ENCODE data around the gene NAA16. TPM values are rescaled to one million over a fixed set of nuclear protein-coding genes. Genes with fewer than 3 reads are reported as not detected.

The NAA16 gene
- total RNA-seq, 2 experiments from 2014 or later: 23.5 to 32.8 TPM

- Mint-ChIP-seq H3K4me1 (ENCODE audit: low read depth) (peaks cover 47% of the 10 kb centered on the region), H3K27ac (peak overlapping the region; percentile 94), H3K27me3 (no peaks in the 10 kb centered on the region), H3K36me3 (ENCODE audit: low read depth) (peaks cover 50% of the 10 kb centered on the region), H3K4me3 (peak overlapping the region; percentile 4), H3K9me3 (no peaks in the 10 kb centered on the region)
- ChIA-PET CTCF (interaction anchor here (1.1 to 2.0 kb wide), 6 partner anchors 11 to 296 kb away, joined by 3 to 7 read pairs (median 4); no protein-coding TSS in a partner anchor), POLR2A (interaction anchor here (1.0 kb wide), 1 partner anchor 33 kb away, joined by 3 read pairs; no protein-coding TSS in a partner anchor)
- TF ChIP-seq CTCF (IDR thresholded peaks at IDR 0.05): no peak
- ATAC-seq: peak; percentile 70
- peak; percentile 24 for DNase-seq
- intact Hi-C loops (cut with micrococcal nuclease): no loop called here
Observed at GRCh38 chr13:41356786-41357185, 45.7 kb downstream of the NAA16 start.

- POLR2A ChIA-PET: no interaction called here
- ATAC-seq: no peak
- no peaks in the 10 kb centered on the region for H3K27me3 Mint-ChIP-seq
- CTCF ChIA-PET: interaction anchor here (0.8 kb wide), 1 partner anchor 9 kb away, joined by 3 read pairs; no protein-coding TSS in a partner anchor
- intact Hi-C loops (cut with micrococcal nuclease): no loop called here
- no peak overlapping the region for H3K27ac Mint-ChIP-seq
- no peaks in the 10 kb centered on the region for H3K9me3 Mint-ChIP-seq
- peaks cover 33% of the 10 kb centered on the region for H3K4me1 Mint-ChIP-seq (ENCODE audit: low read depth)
- no peak for DNase-seq
- H3K4me3 Mint-ChIP-seq: no peak overlapping the region
- peaks cover 62% of the 10 kb centered on the region for H3K36me3 Mint-ChIP-seq (ENCODE audit: low read depth)
- TF ChIP-seq CTCF (IDR thresholded peaks at IDR 0.05): no peak
Observed at GRCh38 chr13:41361491-41361890, 50.4 kb downstream of the NAA16 start.

- ChIA-PET POLR2A (interaction anchor here (1.0 kb wide), 1 partner anchor 280 kb away, joined by 3 read pairs; no protein-coding TSS in a partner anchor), CTCF (interaction anchor here (1.0 to 1.2 kb wide), 4 partner anchors 16 to 289 kb away, joined by 3 to 4 read pairs (median 3); no protein-coding TSS in a partner anchor)
- Mint-ChIP-seq H3K36me3 (ENCODE audit: low read depth) (peaks cover 62% of the 10 kb centered on the region), H3K4me1 (ENCODE audit: low read depth) (peaks cover 18% of the 10 kb centered on the region), H3K27me3 (no peaks in the 10 kb centered on the region), H3K4me3 (no peak overlapping the region), H3K9me3 (no peaks in the 10 kb centered on the region), H3K27ac (no peak overlapping the region)
- DNase-seq (no peak), ATAC-seq (no peak)
- TF ChIP-seq CTCF (IDR thresholded peaks at IDR 0.05): no peak
- intact Hi-C loops (cut with micrococcal nuclease): no loop called here
Observed at GRCh38 chr13:41364043-41364442, 53.0 kb downstream of the NAA16 start.

GRCh38 chr13:41365631-41366030 is 54.6 kb downstream of the NAA16 start:
- no peak for ATAC-seq
- no peaks in the 10 kb centered on the region for H3K9me3 Mint-ChIP-seq
- TF ChIP-seq CTCF (IDR thresholded peaks at IDR 0.05): no peak
- CTCF ChIA-PET: interaction anchor here (0.6 kb wide), 1 partner anchor 590 kb away, joined by 3 read pairs; no protein-coding TSS in a partner anchor
- intact Hi-C loops (cut with micrococcal nuclease): no loop called here
- no peaks in the 10 kb centered on the region for H3K27me3 Mint-ChIP-seq
- peaks cover 27% of the 10 kb centered on the region for H3K4me1 Mint-ChIP-seq (ENCODE audit: low read depth)
- DNase-seq: no peak
- H3K36me3 Mint-ChIP-seq (ENCODE audit: low read depth): peaks cover 68% of the 10 kb centered on the region
- POLR2A ChIA-PET: interaction anchor here (0.6 kb wide), 1 partner anchor 205 kb away, joined by 3 read pairs; no protein-coding TSS in a partner anchor
- H3K27ac Mint-ChIP-seq: no peak overlapping the region
- H3K4me3 Mint-ChIP-seq: no peak overlapping the region

GRCh38 chr13:41370736-41371135 is 59.7 kb downstream of the NAA16 start:
- Mint-ChIP-seq H3K27me3 (no peaks in the 10 kb centered on the region), H3K27ac (peak overlapping the region; percentile 64), H3K4me1 (ENCODE audit: low read depth) (peaks cover 13% of the 10 kb centered on the region), H3K36me3 (ENCODE audit: low read depth) (peaks cover 61% of the 10 kb centered on the region), H3K4me3 (no peak overlapping the region), H3K9me3 (no peaks in the 10 kb centered on the region)
- DNase-seq (no peak), ATAC-seq (no peak)
- POLR2A ChIA-PET: no interaction called here
- TF ChIP-seq CTCF (IDR thresholded peaks at IDR 0.05): no peak
- CTCF ChIA-PET: interaction anchor here (1.0 to 1.2 kb wide), 3 partner anchors 11 to 44 kb away, joined by 3 to 4 read pairs (median 3); no protein-coding TSS in a partner anchor
- intact Hi-C loops (cut with micrococcal nuclease): no loop called here

Data from activated CD8-positive, alpha-beta T cell treated with anti-CD3 and anti-CD28 coated beads for 36 hours (primary cell).